ENCODE data around the gene STK33.

Gene STK33

DNA sequence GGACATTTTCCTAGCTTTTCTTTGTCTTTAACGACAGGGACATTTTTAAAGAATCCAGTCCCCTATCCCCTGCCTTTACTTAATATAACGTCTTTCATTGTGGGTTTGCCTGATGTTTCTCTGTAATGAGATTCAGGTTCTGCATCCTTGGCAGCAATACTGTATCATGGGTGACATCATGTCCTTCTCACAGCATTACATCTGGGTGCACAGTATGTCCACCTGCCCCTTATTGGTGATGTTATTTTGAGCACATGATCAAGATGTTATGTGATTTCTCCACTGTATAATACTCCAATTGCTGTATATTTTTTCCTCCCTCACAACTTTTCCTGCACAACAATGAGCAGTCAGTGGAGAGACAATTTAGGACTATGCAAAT is 9.7 kb upstream of the STK33 start:
- no peak for DNase-seq (ENCODE audit: low spot score)

DNA sequence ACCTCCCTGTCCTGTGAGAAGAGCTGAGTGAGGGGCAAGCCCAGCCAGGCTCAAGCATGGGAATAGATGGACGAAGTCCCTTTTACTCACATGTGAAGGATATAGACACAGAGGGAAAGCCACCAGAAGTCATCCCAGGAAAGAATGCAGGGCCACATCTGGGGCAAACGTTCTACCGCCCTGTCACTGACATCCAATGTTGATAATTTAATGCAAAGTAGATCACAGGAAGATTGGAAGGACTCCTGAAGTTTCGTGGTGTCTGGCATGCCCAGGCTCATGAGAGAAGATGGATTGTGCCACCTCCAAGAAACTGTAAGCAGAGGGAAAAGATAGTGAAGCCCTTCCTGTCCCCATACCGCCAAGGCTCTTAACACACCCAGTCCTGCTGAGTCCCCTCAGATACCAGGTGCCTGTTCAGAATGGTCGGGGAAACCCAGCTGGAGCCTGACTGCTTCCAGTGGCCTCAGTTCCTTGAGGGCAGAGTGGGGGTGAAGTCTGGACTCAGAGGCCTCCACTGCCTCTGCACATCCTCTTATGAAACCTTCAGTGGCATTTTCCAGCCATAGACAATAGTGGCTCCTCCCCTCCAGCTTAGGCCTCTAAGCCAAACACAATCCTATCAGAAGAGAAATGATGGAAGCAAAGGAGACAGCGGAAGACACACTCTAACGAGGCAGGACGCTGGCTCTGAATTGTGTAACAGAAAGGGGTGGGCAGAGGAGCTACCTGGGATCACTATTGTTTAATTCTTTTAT is 7.5 kb upstream of the STK33 start:
- DNase-seq (ENCODE audit: low spot score) = no peak

DNA sequence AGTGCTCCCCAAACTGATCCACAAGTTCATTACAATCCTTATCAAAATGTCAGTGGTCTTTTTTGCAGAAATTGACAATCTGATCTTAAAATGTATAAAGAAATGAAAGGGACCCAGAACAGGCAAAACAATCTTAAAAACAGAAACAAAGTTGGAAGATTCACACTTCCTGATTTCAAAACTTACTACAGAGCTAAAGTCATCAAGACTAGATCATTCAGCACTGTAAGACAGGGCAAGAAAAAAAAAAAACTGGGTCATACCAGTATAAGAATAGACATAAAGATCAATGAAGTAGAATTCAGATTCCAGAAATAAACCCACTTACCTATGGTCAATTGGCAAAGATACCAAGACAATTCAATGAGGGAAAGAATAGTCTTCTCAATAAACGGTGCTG is 4.5 kb upstream of the STK33 start:
- no peak for DNase-seq (ENCODE audit: low spot score)

DNA sequence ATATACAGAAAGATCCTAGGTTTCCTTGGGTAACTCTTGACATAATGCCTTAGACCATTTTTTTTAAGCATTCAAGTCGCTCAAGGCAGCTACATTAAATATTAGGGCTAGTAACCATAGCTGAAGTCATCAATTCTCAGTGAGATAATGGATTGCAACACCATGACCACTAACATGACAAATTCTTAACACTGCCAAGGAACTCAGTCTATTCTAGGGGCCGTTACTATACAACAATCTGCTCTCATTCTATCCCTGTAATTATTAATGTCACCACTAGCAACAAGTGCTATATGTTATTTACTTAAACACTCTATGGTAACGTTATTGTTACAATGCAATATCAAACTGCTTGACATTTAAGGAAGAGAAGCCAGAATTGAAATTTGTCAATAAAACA is 3.2 kb upstream of the STK33 start:
- DNase-seq (ENCODE audit: low spot score) = no peak

DNA sequence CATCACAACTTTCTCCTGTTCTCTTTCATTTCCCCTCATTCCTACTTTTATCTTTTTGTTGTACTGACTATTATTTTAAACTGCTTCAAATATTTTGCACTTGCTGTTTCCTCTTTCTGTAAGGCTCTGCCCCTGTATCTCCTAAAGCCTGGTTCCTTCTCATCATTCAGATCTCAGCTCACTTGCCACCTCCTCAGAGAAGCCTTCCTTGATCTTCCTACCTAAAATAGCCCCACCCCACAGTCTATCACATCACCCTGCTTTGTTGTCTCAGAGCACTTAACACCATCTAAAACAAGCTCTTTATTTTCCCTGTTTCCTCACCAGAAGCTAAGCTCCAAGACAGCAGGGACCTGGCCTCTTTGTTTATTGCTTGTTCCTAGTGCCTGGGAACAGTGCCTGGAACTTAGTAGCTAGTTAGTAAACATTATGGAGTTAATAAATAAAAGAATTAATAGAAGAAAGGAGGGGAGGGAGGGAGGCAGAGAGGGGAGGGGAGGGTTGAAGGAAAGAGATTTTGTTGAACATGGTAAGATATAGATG is 2.5 kb upstream of the STK33 start:
- no peak for DNase-seq (ENCODE audit: low spot score)

DNA sequence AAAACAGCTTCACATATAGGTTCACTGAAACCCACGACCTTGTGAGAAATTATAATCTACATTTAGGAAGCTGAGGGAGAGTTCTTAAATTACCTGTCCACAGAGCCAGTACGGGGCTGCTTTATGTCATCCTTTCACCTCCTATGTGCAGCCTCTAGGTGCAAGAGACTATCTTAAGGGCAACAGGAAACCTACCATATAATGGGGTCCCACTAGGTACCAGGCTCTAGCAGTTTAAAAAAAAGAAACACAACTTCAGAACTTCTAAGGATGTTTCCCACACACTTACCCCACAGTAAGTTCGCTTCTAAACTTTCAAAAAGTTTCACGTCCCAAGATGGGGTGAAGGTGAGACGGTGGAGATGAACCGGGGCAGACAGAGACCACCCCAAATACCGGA is 573 bp downstream of the STK33 start:
- no peak for DNase-seq (ENCODE audit: low spot score)

DNA sequence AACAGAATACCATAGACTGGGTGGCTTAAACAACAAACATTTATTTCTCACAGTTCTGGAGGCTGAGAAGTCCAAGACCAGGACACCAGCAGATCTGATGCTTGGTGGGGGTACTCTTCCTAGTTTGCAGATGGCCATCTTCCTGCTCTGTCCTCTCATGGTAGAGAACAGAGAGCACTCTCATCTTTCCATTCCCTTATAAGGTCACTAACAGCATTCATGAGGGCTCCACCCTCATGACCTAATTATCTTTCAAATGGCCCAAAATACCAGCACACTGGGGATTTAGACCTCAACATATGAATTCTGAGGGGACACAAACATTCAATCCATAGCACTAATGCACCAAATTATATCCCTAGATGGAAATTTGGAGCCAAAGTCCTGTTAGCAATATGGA is 6.1 kb downstream of the STK33 start:
- DNase-seq (ENCODE audit: low spot score) = no peak

DNA sequence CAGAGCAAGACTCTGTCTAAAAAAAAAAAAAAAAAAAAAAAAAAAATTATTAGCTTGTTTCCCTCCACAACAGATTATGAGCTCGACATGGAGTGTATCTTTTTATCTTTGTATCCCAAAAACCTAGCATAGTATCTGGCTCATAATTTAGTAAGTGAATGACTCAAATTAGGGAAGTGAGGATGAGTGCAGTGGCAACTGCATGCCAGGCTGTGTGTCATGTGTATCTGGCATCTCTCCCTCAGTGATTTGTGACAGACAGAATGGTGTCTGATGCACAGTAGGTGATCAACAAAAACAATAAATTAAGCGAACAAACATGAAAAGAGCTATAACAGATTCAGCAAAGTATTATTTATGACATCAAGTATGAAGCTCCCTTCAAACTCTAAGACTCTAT is 7.2 kb downstream of the STK33 start:
- DNase-seq (ENCODE audit: low spot score) = no peak

DNA sequence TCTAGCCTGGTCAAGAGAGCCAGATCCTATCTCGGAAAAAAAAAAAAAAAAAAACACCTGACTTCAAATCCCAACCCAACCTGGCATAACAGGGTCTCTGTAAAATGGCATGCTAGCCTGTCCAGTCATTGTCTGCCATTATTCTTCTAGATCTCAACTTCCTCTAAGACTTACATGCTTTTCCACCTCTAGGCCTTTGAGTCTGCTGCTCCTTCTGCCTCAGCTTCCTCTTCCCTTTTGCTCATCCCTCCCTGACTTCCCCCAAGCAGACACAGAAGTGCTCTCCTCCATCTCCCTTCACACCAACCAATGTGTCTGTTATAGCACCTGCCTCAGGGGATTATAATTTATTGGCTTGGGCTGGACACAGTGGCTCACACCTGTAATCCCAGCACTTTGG is 7.8 kb downstream of the STK33 start:
- DNase-seq (ENCODE audit: low spot score) = no peak

DNA sequence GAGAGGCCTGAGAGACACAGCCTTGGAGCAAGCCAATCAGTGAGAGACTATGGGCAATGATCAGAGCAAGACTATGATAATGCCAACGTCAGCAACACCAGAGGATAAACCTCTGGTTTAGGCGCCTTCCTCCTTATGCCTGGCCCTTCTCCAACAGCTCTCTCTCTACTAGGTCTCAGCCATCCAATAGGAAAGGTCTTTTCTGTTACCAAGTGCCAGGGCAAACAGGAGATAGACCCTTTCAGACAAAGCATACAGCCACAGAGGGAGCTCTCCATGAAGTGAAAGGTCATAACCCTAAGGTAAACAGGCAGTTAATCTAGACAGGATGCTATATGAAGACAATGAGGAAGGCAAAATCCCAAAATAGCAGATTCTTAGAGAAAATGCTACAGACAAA is 9.5 kb downstream of the STK33 start:
- DNase-seq (ENCODE audit: low spot score) = no peak

DNA sequence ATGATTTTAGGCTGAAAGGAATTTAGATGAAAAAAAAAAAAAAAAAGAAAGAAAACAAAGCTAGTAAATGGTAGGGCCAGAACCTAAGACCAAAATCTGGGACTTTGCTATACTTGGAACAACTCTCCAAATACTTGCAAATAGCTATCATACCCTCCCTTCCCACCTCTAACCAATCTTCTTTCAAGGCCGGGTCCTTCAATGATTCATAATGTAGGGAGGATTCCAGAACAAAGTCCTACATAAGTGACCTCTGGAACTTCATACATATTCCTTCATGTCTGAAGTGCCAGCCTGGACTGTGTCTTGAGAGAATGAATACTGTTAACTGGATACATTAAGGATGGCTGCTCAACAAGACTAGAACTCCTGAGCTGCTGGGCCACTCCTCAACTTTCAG is 9.9 kb downstream of the STK33 start:
- DNase-seq (ENCODE audit: low spot score) = no peak

DNA sequence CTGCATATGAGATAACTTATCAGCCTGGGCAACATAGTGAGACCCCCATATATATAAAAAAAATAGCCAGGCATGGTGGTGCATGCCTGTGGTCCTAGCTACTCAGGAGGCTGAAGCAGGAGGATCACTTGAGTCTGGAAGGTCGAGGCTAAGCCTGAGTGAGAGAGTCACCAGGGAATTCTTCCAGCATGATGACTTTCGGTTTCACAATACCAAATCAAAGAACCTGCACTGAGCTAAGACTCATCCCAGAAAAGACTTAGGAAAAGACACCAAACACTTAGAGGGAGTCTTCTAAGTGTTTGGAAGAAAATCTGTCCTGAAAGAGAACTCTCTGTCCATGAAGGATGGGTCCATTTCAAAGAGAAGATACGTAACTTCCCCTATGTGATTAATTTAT is 12.7 kb downstream of the STK33 start:
- DNase-seq (ENCODE audit: low spot score) = no peak

DNA sequence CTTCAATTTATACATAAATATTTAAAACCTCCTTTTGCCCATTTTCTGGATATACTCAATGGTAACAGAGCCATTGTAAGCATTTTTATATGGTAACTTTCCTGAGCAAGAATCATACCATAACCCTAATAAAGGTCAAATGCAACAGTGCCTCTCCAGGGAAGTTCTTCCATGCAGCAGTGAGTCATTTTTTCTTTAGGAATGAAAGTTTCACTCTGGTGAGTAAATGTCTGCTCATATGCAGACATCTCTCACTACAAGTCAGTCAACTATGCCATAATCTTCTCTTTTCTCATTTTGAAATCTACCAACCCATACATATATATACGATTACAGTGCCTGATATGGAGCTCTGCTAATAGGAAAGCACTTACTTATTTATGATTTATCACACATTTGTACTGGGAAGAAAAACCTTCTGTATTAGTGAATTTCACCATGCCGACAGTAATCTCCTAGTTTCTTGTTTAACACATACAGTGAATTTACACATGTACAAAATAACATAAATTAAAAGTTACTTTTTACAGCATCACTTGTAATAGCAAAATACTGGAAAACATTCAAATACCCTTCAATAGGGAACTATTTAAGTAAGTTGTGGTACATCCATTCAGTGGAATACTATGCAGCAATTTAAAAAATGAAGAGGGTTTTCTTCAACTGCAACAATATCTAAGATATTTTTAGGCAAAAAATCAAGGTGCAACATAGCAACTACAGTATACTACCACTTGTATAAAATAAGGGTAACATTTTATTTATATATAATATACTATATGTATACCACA is 16.0 kb downstream of the STK33 start:
- no peak for DNase-seq (ENCODE audit: low spot score)

DNA sequence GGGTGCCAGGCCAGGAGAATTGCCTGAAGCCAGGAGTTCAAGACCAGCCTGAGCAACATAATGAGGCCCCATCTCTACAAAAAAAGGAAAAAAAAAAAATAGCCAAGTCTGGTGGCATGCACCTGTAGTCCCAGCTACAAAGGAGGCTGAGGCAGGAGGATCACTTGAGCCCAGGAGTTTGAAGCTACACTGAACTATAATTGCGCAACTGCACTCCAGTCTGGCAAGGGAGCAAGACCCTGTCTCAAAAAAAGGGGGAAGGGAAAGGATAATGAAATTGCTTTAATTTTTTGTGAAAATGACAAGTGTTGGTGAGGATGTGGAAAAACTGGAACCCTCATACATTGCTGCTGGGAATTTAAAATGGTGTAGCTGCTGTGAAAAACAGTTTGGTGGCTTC is 19.2 kb downstream of the STK33 start:
- DNase-seq (ENCODE audit: low spot score) = no peak

DNA sequence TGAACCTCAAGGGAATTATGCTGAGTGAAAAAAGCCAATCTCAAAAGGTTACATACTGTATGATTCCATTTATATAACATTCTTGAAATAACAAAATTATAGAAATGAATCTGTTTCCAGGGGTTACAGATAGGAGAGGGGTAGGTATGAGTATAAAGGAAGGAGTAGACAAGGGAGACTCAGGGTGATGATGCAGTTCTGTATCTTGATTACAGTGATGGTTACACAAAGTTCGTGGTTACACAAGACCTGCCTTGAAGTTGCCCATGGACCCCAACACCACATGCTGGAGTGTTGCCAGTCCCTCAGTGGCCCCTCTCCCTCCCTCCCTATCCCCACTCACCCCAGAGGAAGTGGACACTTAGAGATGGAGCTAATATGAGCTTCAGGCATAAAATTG is 20.3 kb downstream of the STK33 start:
- DNase-seq (ENCODE audit: low spot score) = no peak

DNA sequence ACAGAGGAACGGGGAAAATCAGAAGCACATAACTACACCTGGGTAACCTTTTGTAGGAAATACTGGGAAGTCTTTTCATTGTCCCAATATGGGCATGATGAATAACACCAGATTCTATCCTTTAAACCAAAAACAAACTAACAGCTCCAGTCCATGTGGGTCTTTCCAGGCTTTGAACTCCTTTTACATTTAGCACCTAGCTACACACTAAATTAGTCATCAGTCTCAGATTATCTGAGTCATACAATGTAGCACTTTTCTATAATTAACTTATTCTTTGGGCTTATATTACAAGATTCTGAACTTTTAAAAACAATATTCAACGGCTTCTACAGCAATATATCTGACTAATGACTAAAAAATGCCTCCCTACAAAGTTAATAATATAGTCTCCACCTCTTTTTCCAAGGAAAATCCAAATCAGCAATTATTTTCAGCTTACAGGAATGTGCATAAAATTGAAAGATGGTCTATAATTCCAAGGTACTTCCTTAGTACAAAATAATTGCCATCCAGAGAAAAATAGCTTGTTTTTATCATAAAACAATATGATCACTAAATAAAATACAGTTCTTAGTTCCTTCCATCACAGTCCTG is 26.3 kb downstream of the STK33 start:
- DNase-seq (ENCODE audit: low spot score) = peak; percentile 7

DNA sequence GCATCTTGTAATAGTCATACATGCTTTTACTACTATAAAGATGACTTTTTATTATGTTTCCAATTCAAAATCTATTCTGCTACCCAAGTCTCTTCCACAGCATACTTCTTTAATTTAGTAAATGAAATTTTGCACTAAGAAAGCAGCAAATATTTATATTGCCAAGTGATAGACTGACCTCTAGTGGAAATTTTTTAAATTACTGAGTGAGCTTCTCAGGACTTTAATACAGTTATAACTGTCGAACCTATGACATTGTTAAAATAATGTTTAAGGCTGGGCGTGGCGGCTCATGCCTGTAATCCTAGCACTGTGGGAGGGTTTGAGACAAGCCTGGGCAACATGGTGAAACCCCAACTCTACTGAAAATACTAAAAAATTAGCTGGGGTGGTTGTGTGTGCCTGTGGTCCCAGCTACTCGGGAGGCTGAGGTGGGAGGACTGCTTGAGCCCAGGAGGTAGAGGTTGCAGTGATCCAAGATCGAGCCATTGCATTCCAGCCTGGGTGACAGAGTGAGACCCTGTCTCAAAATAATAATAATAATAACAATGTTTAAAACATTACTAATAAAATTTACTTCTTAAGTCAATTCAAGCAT is 27.3 kb downstream of the STK33 start:
- DNase-seq (ENCODE audit: low spot score) = peak; percentile 39

DNA sequence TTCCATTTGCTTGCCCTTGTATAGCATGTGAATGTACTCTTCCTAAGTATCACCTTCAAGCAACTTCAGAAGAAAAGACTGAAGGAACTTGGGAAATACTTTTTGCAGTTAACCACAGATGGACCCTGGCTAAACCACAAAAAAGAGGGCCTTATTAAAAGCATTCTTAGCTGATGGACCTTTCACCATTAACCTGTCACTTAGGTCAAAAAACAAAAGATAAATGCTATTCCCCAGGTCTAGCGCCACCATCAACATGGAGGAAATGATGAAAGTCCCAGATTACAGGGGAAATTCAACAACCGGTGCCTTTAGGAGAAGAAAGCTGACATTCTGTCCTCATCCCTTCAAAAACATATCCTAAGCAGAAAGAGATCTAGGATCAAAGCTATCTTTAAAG is 29.5 kb downstream of the STK33 start:
- no peak for DNase-seq (ENCODE audit: low spot score)

DNA sequence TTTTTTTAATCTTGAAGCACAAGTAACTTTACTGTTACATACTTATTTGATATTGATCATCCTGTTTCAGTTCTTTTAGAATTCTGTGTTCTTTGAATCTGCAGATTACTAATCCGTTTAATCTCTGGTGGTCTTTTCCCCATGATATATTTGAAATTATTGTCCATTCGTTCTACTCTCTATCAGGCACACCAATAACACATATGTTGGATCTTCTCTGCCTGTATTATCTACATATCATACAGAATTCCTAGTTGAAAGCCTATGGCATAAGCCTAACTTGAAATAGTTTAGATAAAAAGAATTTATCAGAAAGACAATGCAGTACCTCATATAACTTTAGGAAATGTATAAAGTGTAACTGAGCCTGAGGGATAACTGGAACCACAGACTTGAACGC is 32.6 kb downstream of the STK33 start:
- DNase-seq (ENCODE audit: low spot score) = no peak

DNA sequence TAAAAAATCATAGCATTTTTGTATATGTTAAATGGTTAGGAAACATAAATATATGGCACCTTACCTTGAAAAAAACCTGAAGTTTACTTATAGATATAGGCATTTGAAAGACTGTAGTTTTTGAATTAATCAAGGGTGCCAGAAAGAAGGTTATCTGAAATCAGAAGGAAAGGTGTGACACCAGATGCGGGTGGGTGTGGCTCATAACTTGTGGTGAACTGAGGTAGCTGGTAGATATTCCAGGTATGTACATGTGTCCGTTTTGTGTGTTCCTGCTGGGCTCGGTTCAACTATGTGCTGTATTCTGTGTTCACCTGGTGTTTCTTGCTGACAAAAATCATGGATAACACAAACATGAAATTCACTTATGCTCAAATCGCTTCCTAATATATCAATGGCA is 35.6 kb downstream of the STK33 start:
- no peak for DNase-seq (ENCODE audit: low spot score)

DNA sequence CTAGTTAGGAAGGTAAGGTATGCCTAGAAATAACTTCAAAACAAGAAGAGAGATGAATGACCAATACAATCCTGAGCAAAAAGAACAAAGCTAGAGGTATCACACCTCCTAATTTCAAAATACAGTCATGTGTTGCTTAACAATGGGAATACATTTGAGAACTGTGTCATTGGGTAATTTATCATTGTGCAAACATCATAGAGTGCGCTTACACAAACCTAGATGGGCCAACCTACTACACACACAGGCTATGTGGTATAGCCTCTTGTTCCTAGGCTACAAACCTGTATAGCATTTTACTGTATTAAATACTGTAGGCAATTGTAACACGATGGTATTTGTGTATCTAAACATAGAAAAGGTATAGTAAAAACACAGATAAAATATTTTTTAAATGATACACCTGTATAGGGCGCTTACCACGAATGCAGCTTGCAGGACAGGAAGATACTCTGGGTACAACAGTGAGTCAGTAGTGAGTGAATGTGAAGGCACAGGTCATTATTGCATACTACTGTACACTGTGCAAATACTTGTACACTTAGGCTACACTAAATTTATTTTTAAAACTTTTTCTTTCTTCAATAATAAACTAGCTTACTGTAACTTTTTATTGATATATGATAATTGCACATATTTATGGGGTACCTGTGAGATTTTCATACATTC is 48.2 kb downstream of the STK33 start:
- no peak for DNase-seq (ENCODE audit: low spot score)

DNA sequence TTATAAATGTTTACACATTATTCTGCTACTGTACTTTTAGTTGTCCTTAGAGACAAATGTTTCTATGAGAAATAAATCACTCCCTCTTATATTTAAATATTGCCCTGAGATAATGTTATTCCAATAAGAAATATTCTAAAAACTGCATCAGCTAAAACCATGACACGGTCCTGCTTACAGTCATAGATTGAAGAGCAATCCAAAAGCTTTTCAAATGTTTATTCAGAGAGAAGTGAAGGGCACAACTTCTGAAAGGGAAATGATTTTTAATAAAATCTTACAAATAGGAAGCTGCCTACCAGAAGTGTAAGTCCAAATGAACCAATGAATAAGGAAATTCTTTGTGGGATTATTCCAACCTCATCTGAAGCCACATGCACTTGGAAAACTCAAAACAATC is 49.2 kb downstream of the STK33 start:
- no peak for DNase-seq (ENCODE audit: low spot score)
